SK-N-SH (cell line): ENCODE measurements around the gene OGG1.

Experiments used
- CTCF ChIP-seq: fragments of 200-600 bp; sonication (generic); IDR thresholded peaks from 2 replicates; pipeline ENCODE4 v1.6.1; 2017; ENCODE audit warnings: antibody characterized with exemption, mild to moderate bottlenecking, moderate library complexity
- GABPA ChIP-seq: IDR thresholded peaks from 2 replicates; pipeline ENCODE4 v1.4.0; 2012; ENCODE audit warnings: low read depth, mild to moderate bottlenecking
- GATA2 ChIP-seq: sonication (generic); formaldehyde crosslinking; IDR thresholded peaks from 2 replicates; pipeline ENCODE4 v1.5.0; 2020; ENCODE audit warnings: mild to moderate bottlenecking, missing genetic modification reagents
- JUND ChIP-seq: IDR thresholded peaks from 2 replicates; pipeline ENCODE4 v1.4.0; 2012
- POLR2AphosphoS5 ChIP-seq: IDR thresholded peaks from 2 replicates; pipeline ENCODE4 v1.6.1; 2012; ENCODE audit warnings: low read depth, low read length
- RAD21 ChIP-seq: IDR thresholded peaks from 2 replicates; pipeline ENCODE4 v1.6.1; 2012; ENCODE audit warnings: mild to moderate bottlenecking, low read length
- SMC3 ChIP-seq: IDR thresholded peaks from 2 replicates; pipeline ENCODE4 v1.6.1; 2012; ENCODE audit warnings: low read depth, low read length, improper control_type of control experiment
- TCF12 ChIP-seq: IDR thresholded peaks from 2 replicates; pipeline ENCODE4 v1.4.0; 2012
- YY1 ChIP-seq: IDR thresholded peaks from 2 replicates; pipeline ENCODE4 v1.4.0; 2012; ENCODE audit warnings: low read depth, mild to moderate bottlenecking
- TF ChIP-seq, protein P1 (sequence below): fragments of 150-350 bp; IDR thresholded peaks from 2 replicates; pipeline ENCODE4 v1.6.1; 2016; ENCODE audit warnings: mild to moderate bottlenecking, low read depth, low read length
- TF ChIP-seq, protein P2 (sequence below): IDR thresholded peaks from 2 replicates; pipeline ENCODE4 v1.4.0; 2012; ENCODE audit warnings: low read depth
- TF ChIP-seq, protein P3 (sequence below): IDR thresholded peaks from 2 replicates; pipeline ENCODE4 v1.6.1; 2012; ENCODE audit warnings: mild to moderate bottlenecking, low read depth, low read length, moderate library complexity
- TF ChIP-seq, protein P4 (sequence below): fragments of 150-350 bp; IDR thresholded peaks from 2 replicates; pipeline ENCODE4 v1.6.1; 2017; ENCODE audit warnings: antibody characterized with exemption, low read length, low read depth, borderline replicate concordance

DNA sequence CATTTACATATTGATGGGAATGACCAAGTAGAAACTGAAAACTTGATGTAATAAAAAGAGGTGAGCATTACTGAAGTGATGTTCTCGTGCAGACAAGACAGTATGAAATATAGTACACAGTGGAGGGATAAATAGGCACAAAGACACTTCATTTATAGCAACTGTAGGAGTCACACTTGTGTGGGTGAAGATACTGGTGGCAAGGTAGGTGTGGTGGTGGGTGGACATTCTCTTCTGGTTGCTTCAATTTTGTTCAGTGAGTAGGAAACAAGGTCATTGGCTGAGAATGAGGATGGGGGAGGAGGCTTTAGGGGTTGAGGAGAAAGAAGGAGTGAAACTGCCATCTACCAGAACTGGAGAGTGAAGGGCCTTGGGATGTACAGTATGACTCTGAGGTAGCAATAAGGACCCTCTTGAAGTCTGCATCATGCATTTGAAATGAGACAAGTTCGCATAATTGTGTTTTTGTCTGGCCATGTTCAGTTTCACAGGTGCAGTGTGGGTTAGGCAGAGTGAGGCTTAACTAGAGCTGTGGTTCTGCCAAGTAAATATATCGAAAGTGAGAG, 39.5 kb upstream of the OGG1 start:
- TF ChIP-seq POLR2AphosphoS5 (no peak), CTCF (no peak), GABPA (no peak), TCF12 (no peak), RAD21 (no peak), GATA2 (CRISPR knock-in tag) (no peak), SMC3 (no peak), JUND (no peak), YY1 (no peak)
- TF ChIP-seq, protein P1, sequence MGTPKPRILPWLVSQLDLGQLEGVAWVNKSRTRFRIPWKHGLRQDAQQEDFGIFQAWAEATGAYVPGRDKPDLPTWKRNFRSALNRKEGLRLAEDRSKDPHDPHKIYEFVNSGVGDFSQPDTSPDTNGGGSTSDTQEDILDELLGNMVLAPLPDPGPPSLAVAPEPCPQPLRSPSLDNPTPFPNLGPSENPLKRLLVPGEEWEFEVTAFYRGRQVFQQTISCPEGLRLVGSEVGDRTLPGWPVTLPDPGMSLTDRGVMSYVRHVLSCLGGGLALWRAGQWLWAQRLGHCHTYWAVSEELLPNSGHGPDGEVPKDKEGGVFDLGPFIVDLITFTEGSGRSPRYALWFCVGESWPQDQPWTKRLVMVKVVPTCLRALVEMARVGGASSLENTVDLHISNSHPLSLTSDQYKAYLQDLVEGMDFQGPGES, result no peak
- TF ChIP-seq, protein P2, sequence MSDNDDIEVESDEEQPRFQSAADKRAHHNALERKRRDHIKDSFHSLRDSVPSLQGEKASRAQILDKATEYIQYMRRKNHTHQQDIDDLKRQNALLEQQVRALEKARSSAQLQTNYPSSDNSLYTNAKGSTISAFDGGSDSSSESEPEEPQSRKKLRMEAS, result no peak
- TF ChIP-seq, protein P3, sequence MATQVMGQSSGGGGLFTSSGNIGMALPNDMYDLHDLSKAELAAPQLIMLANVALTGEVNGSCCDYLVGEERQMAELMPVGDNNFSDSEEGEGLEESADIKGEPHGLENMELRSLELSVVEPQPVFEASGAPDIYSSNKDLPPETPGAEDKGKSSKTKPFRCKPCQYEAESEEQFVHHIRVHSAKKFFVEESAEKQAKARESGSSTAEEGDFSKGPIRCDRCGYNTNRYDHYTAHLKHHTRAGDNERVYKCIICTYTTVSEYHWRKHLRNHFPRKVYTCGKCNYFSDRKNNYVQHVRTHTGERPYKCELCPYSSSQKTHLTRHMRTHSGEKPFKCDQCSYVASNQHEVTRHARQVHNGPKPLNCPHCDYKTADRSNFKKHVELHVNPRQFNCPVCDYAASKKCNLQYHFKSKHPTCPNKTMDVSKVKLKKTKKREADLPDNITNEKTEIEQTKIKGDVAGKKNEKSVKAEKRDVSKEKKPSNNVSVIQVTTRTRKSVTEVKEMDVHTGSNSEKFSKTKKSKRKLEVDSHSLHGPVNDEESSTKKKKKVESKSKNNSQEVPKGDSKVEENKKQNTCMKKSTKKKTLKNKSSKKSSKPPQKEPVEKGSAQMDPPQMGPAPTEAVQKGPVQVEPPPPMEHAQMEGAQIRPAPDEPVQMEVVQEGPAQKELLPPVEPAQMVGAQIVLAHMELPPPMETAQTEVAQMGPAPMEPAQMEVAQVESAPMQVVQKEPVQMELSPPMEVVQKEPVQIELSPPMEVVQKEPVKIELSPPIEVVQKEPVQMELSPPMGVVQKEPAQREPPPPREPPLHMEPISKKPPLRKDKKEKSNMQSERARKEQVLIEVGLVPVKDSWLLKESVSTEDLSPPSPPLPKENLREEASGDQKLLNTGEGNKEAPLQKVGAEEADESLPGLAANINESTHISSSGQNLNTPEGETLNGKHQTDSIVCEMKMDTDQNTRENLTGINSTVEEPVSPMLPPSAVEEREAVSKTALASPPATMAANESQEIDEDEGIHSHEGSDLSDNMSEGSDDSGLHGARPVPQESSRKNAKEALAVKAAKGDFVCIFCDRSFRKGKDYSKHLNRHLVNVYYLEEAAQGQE, result no peak
- TF ChIP-seq, protein P4, sequence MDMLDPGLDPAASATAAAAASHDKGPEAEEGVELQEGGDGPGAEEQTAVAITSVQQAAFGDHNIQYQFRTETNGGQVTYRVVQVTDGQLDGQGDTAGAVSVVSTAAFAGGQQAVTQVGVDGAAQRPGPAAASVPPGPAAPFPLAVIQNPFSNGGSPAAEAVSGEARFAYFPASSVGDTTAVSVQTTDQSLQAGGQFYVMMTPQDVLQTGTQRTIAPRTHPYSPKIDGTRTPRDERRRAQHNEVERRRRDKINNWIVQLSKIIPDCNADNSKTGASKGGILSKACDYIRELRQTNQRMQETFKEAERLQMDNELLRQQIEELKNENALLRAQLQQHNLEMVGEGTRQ, result no peak
